GM21786 (cell line): ENCODE measurements around the gene CSAD.

ENCODE experiments used
- ATAC-seq: cut with Tn5 transposase; IDR thresholded peaks from one replicate; pipeline ENCODE4 v1.9.1; 2021; ENCODE audit not compliant: unreplicated experiment

The CSAD gene

GRCh38 chr12:53200107-53200457 is 19.4 kb upstream of the CSAD start:
- no peak for ATAC-seq

GRCh38 chr12:53199700-53200099 is 19.0 kb upstream of the CSAD start:
- no peak for ATAC-seq

- ATAC-seq = no peak
These were observed 17.9 kb upstream of the CSAD start for GRCh38 chr12:53198486-53199110.

GRCh38 chr12:53197011-53197640 is 16.4 kb upstream of the CSAD start:
- ATAC-seq = no peak

- no peak for ATAC-seq
These were observed 15.8 kb upstream of the CSAD start for GRCh38 chr12:53196486-53196885.

GRCh38 chr12:53195516-53196420 is 15.0 kb upstream of the CSAD start:
- no peak for ATAC-seq

- ATAC-seq = no peak
These were observed 14.2 kb upstream of the CSAD start for GRCh38 chr12:53194973-53195372.

- no peak for ATAC-seq
These were observed 13.4 kb upstream of the CSAD start for GRCh38 chr12:53193985-53194716.

- no peak for ATAC-seq
These were observed 12.3 kb upstream of the CSAD start for GRCh38 chr12:53193040-53193439.

GRCh38 chr12:53192531-53193021 is 11.9 kb upstream of the CSAD start:
- ATAC-seq = no peak

GRCh38 chr12:53191885-53192530 is 11.3 kb upstream of the CSAD start:
- ATAC-seq = no peak

GRCh38 chr12:53191096-53191884 is 10.6 kb upstream of the CSAD start:
- ATAC-seq = no peak

GRCh38 chr12:53190108-53190729 is 9.5 kb upstream of the CSAD start:
- no peak for ATAC-seq

- no peak for ATAC-seq
These were observed 6.6 kb upstream of the CSAD start for GRCh38 chr12:53187145-53187899.

- ATAC-seq = no peak
These were observed 6.0 kb upstream of the CSAD start for GRCh38 chr12:53186745-53187144.

- ATAC-seq = no peak
These were observed 4.9 kb upstream of the CSAD start for GRCh38 chr12:53185582-53186153.

- no peak for ATAC-seq
These were observed 4.1 kb upstream of the CSAD start for GRCh38 chr12:53184828-53185227.

GRCh38 chr12:53182903-53183302 is 2.2 kb upstream of the CSAD start:
- no peak for ATAC-seq
